Measurements from ENCODE around the gene GDPGP1. TPM values are rescaled to one million over a fixed set of nuclear protein-coding genes. Genes with fewer than 3 reads are reported as not detected.
"Not testable (repeated sequence)": the region's sequence is repeated elsewhere in the genome, so short reads cannot be mapped to it uniquely, and the experiment has no call there.

GDPGP1 gene
- total RNA-seq, 1 experiment from 2014 or later = 5.2 TPM

- Histone ChIP-seq H3K4me1 (ENCODE audit: insufficient read depth, low read length, poor library complexity, severe bottlenecking) (no peaks in the 10 kb centered on the region), H3K9me3 (ENCODE audit: low read depth, low read length, poor library complexity, severe bottlenecking) (no peaks in the 10 kb centered on the region), H3K27me3 (replicated peaks; ENCODE audit: insufficient read depth, low read depth, low read length, poor library complexity) (no peaks in the 10 kb centered on the region), H3K36me3 (ENCODE audit: insufficient read depth, low read length, poor library complexity, severe bottlenecking) (no peaks in the 10 kb centered on the region), H3K27ac (ENCODE audit: low read depth, low read length, poor library complexity, severe bottlenecking) (no peak overlapping the region), H3K4me3 (ENCODE audit: low read depth, low read length, poor library complexity, severe bottlenecking) (no peak overlapping the region)
- CTCF ChIA-PET = no interaction called here
- POLR2A ChIA-PET (ENCODE audit: low non-redundant PET) = no interaction called here
- TF ChIP-seq EZH2 (IDR thresholded peaks at IDR 0.05; ENCODE audit: borderline replicate concordance, low read depth, low read length, poor library complexity, severe bottlenecking) = no peak
- no peak for TF ChIP-seq CTCF (conservative IDR thresholded peaks at IDR 0.05; ENCODE audit: low read depth, low read length)
- intact Hi-C loops (cut with micrococcal nuclease; ENCODE audit: unreplicated experiment) = no loop called here
- DNase-seq (ENCODE audit: low spot score) = no peak
- no TSS peak for BruUV-seq (replicated peaks)
Observed at GRCh38 chr15:90259524-90259923, 25.5 kb downstream of the GDPGP1 start.

DNA sequence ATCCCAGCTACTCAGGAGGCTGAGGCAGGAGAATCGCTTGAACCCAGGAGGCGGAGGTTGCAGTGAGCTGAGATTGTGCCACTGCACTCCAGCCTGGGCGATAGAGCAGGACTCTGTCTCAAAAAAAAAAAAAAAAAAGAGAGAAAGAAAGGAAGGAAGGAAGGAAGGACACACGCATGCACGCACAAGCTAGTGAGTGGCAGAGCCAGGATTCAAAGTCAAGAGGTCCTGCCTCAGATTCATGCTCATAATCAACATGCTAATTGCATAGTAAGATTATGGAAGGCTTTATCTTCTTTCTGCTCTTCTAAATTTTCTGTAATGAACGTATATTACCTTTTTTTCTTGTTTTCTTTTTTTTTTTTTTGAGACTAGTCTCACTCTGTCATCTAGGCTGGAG, 26.7 kb downstream of the GDPGP1 start:
- H3K4me3 ChIP-seq (ENCODE audit: low read depth, low read length, poor library complexity, severe bottlenecking); CTCF ChIA-PET; H3K27me3 ChIP-seq (replicated peaks; ENCODE audit: insufficient read depth, low read depth, low read length, poor library complexity); POLR2A ChIA-PET (ENCODE audit: low non-redundant PET); H3K9me3 ChIP-seq (ENCODE audit: low read depth, low read length, poor library complexity, severe bottlenecking); intact Hi-C loops (cut with micrococcal nuclease; ENCODE audit: unreplicated experiment); DNase-seq (ENCODE audit: low spot score); H3K4me1 ChIP-seq (ENCODE audit: insufficient read depth, low read length, poor library complexity, severe bottlenecking); H3K36me3 ChIP-seq (ENCODE audit: insufficient read depth, low read length, poor library complexity, severe bottlenecking); H3K27ac ChIP-seq (ENCODE audit: low read depth, low read length, poor library complexity, severe bottlenecking); BruUV-seq (replicated peaks): not testable (repeated sequence)

- BruUV-seq (replicated peaks) = no TSS peak
- no peak for DNase-seq (ENCODE audit: low spot score)
- peaks cover 4% of the 10 kb centered on the region for H3K4me1 ChIP-seq (ENCODE audit: insufficient read depth, low read length, poor library complexity, severe bottlenecking)
- no peaks in the 10 kb centered on the region for H3K36me3 ChIP-seq (ENCODE audit: insufficient read depth, low read length, poor library complexity, severe bottlenecking)
- H3K27ac ChIP-seq (ENCODE audit: low read depth, low read length, poor library complexity, severe bottlenecking) = no peak overlapping the region
- no peaks in the 10 kb centered on the region for H3K9me3 ChIP-seq (ENCODE audit: low read depth, low read length, poor library complexity, severe bottlenecking)
- no peaks in the 10 kb centered on the region for H3K27me3 ChIP-seq (replicated peaks; ENCODE audit: insufficient read depth, low read depth, low read length, poor library complexity)
- TF ChIP-seq EZH2 (IDR thresholded peaks at IDR 0.05; ENCODE audit: borderline replicate concordance, low read depth, low read length, poor library complexity, severe bottlenecking) (no peak), CTCF (conservative IDR thresholded peaks at IDR 0.05; ENCODE audit: low read depth, low read length) (no peak)
- CTCF ChIA-PET = no interaction called here
- intact Hi-C loops (cut with micrococcal nuclease; ENCODE audit: unreplicated experiment) = no loop called here
- POLR2A ChIA-PET (ENCODE audit: low non-redundant PET) = interaction anchor here (0.6 kb wide), 1 partner anchor 20 kb away, joined by 6 read pairs; no protein-coding TSS in a partner anchor
- H3K4me3 ChIP-seq (ENCODE audit: low read depth, low read length, poor library complexity, severe bottlenecking) = no peak overlapping the region
Observed at GRCh38 chr15:90261811-90262210, 27.8 kb downstream of the GDPGP1 start.

- no TSS peak for BruUV-seq (replicated peaks)
- no peaks in the 10 kb centered on the region for H3K9me3 ChIP-seq (ENCODE audit: low read depth, low read length, poor library complexity, severe bottlenecking)
- no peak for DNase-seq (ENCODE audit: low spot score)
- H3K27me3 ChIP-seq (replicated peaks; ENCODE audit: insufficient read depth, low read depth, low read length, poor library complexity) = no peaks in the 10 kb centered on the region
- H3K27ac ChIP-seq (ENCODE audit: low read depth, low read length, poor library complexity, severe bottlenecking) = no peak overlapping the region
- peaks cover 4% of the 10 kb centered on the region for H3K36me3 ChIP-seq (ENCODE audit: insufficient read depth, low read length, poor library complexity, severe bottlenecking)
- peaks cover 10% of the 10 kb centered on the region for H3K4me1 ChIP-seq (ENCODE audit: insufficient read depth, low read length, poor library complexity, severe bottlenecking)
- intact Hi-C loops (cut with micrococcal nuclease; ENCODE audit: unreplicated experiment) = no loop called here
- POLR2A ChIA-PET (ENCODE audit: low non-redundant PET) = no interaction called here
- CTCF ChIA-PET = no interaction called here
- H3K4me3 ChIP-seq (ENCODE audit: low read depth, low read length, poor library complexity, severe bottlenecking) = no peak overlapping the region
- TF ChIP-seq EZH2 (IDR thresholded peaks at IDR 0.05; ENCODE audit: borderline replicate concordance, low read depth, low read length, poor library complexity, severe bottlenecking) (no peak), CTCF (conservative IDR thresholded peaks at IDR 0.05; ENCODE audit: low read depth, low read length) (no peak)
Observed at GRCh38 chr15:90262426-90262825, 28.4 kb downstream of the GDPGP1 start.

Data from A673 (cell line).